Subcutaneous adipose tissue (tissue), 4 donors: Measurements from ENCODE around the gene ANP32D. TPM values are rescaled to one million over a fixed set of nuclear protein-coding genes. Genes with fewer than 3 reads are reported as not detected.

ENCODE experiments used
- total RNA-seq, 4 donors: library from RNA; depleted of rRNA; stranded (reverse); fragments of >200 nt; gene quantifications; one replicate each; pipeline ENCODE4 v1.1.0, GENCODE V29; 2016
- TF ChIP-seq, protein P1 (sequence below): fragments of 450-650 bp; IDR thresholded peaks from one replicate; pipeline ENCODE4 v1.5.1; 2016; ENCODE audit warnings: low read depth, mild to moderate bottlenecking, control low read depth, antibody characterized with exemption, moderate library complexity

ANP32D gene
- total RNA-seq = not detected

DNA sequence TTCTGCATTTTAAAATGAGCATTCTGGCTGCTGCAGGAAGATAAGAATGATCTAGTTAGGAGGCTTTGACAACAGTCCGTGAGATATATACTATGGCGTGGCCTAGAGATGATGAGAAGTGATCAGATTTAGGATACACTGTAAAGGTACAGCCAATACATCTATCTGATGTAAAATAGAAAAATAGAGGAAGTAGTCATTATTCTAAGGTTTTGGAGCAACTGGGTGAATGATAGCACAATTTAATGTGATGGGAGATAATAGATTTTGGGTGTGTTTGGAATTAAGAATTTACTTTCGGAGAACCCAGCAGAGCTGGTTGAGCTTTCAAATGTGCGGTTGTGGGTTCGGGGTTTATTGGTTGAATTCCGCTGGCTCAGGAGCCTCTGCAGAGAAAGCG lies at the start of gene ANP32D:
ANP32D (plus strand) TSS at position 301 of the 400 bp plus-strand sequence. CDS start 106 bp downstream, outside the sequence.
- TF ChIP-seq, protein P1, sequence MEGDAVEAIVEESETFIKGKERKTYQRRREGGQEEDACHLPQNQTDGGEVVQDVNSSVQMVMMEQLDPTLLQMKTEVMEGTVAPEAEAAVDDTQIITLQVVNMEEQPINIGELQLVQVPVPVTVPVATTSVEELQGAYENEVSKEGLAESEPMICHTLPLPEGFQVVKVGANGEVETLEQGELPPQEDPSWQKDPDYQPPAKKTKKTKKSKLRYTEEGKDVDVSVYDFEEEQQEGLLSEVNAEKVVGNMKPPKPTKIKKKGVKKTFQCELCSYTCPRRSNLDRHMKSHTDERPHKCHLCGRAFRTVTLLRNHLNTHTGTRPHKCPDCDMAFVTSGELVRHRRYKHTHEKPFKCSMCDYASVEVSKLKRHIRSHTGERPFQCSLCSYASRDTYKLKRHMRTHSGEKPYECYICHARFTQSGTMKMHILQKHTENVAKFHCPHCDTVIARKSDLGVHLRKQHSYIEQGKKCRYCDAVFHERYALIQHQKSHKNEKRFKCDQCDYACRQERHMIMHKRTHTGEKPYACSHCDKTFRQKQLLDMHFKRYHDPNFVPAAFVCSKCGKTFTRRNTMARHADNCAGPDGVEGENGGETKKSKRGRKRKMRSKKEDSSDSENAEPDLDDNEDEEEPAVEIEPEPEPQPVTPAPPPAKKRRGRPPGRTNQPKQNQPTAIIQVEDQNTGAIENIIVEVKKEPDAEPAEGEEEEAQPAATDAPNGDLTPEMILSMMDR = no peak

DNA sequence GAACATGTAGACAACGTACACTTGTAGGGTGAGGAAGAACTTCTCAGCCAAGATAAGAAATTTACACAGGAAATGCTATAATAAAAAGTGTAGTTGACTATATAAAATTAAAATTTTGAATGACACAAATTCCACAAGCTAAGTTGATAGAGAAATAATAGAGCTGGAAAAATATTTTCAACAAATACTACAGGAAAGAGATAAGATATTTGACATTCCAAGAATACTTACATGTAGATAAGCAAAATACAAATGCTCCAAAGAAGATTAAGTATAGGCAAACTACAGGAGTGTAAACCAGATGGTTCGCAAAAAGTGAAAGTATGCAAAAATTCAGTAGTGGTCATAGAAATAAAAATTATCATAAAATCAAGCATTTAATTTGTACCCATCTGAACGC lies 49.2 kb upstream of the ANP32D start:
- TF ChIP-seq, protein P1 = no peak

DNA sequence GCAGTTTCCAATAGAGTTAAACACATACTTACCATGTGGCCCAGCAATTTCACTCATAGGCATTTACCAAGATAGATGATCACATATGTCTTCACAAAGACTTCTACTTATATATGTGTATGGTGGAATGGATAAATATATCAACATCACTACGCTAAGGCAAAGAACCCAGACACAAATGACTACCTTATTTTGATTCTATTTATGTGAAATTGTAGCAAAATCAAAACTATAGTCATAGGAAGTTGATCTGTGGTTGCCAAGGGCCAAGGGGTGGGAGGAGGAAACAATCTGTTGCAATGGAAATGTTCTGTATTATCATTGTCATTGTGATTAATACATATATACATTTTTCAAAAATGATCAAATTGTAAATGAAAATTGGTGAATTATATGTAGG lies 47.7 kb upstream of the ANP32D start:
- TF ChIP-seq, protein P1 = no peak

DNA sequence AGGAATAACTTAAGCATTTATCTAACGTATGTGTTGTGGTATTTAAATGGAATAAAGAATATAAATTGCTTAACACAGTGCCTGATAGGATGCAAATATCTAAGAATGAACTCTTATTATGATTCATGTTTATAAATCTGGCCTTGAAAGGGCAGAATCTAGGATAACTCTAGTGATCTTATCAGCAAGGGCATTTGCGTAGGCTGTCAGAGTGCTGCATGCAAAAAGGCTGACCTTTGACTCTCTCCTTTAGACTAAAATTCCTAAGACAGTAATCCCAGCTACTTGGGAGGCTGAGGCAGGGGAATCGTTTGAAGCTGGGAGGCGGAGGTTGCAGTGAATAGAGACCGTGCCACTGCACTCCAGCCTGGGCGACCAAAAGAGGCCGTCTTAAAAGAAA lies 31.3 kb upstream of the ANP32D start:
- TF ChIP-seq, protein P1 = no peak

DNA sequence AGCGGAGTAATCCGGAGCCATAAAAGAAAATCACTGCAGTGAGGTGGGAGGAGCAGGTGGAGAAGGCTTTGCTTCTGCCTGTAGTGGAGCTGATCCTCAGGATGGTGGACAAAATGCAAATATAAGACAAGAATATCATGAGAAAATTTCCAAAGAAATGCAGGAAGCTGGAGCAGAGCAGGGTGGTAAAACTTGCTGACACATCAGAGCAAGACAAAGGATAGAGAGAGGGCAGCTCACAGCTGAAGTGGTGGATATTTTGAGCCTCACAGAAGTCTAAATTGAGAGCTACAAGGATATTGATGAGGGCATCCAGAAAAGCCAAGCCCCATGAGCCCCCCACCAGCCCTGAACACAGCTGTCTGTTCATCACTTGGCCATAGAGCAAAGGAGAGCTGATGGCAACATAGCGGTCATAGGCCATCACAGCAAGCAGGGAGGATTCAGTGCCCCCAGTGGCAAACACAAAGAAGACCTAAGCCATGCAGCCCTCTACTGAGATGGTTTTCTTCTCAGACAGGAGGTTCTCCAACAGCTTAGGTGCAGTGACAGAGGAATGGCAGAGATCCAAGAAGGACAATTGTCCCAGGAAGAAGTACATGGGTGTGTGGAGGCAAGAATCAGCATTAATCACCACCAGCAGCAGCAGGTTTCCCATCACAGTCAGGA lies 30.0 kb upstream of the ANP32D start:
- TF ChIP-seq, protein P1 = no peak

DNA sequence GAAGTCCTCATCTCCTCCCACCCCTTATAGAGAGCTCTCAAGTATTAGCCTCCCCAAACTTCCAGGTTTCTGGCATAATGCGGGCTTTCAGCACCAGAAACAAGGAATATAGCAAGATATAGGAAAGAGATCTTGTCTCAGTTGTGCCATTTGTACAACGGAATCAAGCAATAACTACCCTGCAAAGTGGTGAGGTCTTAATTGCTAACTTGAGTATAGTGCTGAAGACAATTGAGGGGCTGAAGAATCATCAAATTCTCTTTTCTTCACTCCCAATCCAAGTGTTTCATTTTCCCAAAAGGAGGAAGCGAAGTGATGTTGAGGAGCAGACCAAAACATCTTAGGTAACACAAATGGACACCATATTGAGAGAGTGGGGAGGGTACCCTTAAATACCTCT lies 26.8 kb upstream of the ANP32D start:
- TF ChIP-seq, protein P1 = no peak

GRCh38 chr12:48446161-48446776 lies 26.1 kb upstream of the ANP32D start:
- TF ChIP-seq, protein P1 = no peak
